K562 (cell line): ENCODE data around the gene ADIPOR2. TPM values are rescaled to one million over a fixed set of nuclear protein-coding genes. Genes with fewer than 3 reads are reported as not detected.

ENCODE experiments used
- ATAC-seq: fragments of 200-7000 bp; cut with Tn5 transposase; 3 replicates; pipeline ENCODE4 v1.9.1; 2020; ENCODE audit warnings: moderate library complexity
- BruUV-seq: library from RNA; stranded (reverse); fragments of 400-500 nt; replicated peaks from 2 replicates; lab custom pipeline; 2021; lab: Mats Ljungman, UMichigan
- CTCF ChIA-PET: fragments of 300-600 bp; formaldehyde crosslinking; extraction: SDS; loops from one replicate; lab custom pipeline; 2021; ENCODE audit warnings: low intra/inter-chr PET ratio; lab: Yijun Ruan, JAX
- POLR2A ChIA-PET: fragments of 300-600, 350-650 bp; sonication (Branson Sonifier 250); formaldehyde crosslinking; extraction: SDS; loops from one replicate; lab custom pipeline; 2021; ENCODE audit warnings: antibody characterized with exemption, inconsistent platforms; lab: Yijun Ruan, JAX
- DNase-seq, 4 experiments: peaks; one replicate each; pipeline versions ENCODE4 v3.0.0 to v3.0.0-alpha.2; 2011 to 2018; ENCODE audit warnings: low spot score in 3 of 4, mixed read lengths in 3 of 4; ENCODE audit errors: extremely low read depth in 1 of 4
- FAIRE-seq: peaks from 2 replicates; lab custom pipeline; 2011; peaks lifted over from hg19 to GRCh38; lab: Jason Lieb, UNC
- H2AFZ ChIP-seq: 2 replicates; pipeline ENCODE4 v1.6.0; 2011; ENCODE audit warnings: low read depth, low read length, control low read depth, inconsistent platforms
- H3K27ac ChIP-seq: fragments of 200-600 bp; 3 replicates; pipeline ENCODE4 v1.8.0; 2011; ENCODE audit warnings: low read depth, mild to moderate bottlenecking, control low read depth, inconsistent platforms, low read length, moderate library complexity, mixed read lengths; ENCODE audit errors: extremely low read depth
- H3K27me3 ChIP-seq, 2 experiments: fragments of 300-600 bp in 1 of 2; 2 replicates in 1 of 2; 3 replicates in 1 of 2; pipeline versions ENCODE4 v1.6.0 to v1.8.0; 2011; ENCODE audit warnings: inconsistent platforms in 2 of 2, low read length in 2 of 2, mild to moderate bottlenecking in 1 of 2, mixed read lengths in 1 of 2, moderate library complexity in 1 of 2; ENCODE audit not compliant: control insufficient read depth in 2 of 2, insufficient read depth in 2 of 2
- H3K36me3 ChIP-seq: fragments of 300-600 bp; 3 replicates; pipeline ENCODE4 v1.8.0; 2011; ENCODE audit warnings: mild to moderate bottlenecking, low read length, inconsistent platforms; ENCODE audit not compliant: control insufficient read depth, insufficient read depth
- H3K4me1 ChIP-seq, 2 experiments: fragments of 200-600 bp in 1 of 2; replicated peaks in 1 of 2; 2 replicates in 1 of 2; 3 replicates in 1 of 2; pipeline versions ENCODE4 v1.5.1 to v1.8.0; 2011; ENCODE audit warnings: inconsistent platforms in 2 of 2, low read length in 2 of 2, mild to moderate bottlenecking in 1 of 2, mixed read lengths in 1 of 2, moderate library complexity in 1 of 2; ENCODE audit not compliant: control insufficient read depth in 2 of 2, insufficient read depth in 2 of 2
- H3K4me2 ChIP-seq: 2 replicates; pipeline ENCODE4 v1.6.1; 2011; ENCODE audit warnings: low read length, control low read depth, inconsistent platforms, mixed read lengths; ENCODE audit not compliant: insufficient read depth
- H3K4me3 ChIP-seq: fragments of 200-600 bp; sonication (generic), shearing (Covaris generic); 2 replicates; pipeline ENCODE4 v1.5.1; 2016; ENCODE audit warnings: control low read depth, inconsistent platforms
- H3K79me2 ChIP-seq: fragments of 200-600 bp; 3 replicates; pipeline ENCODE4 v1.8.0; 2011; ENCODE audit warnings: low read length, inconsistent platforms; ENCODE audit not compliant: control insufficient read depth, insufficient read depth
- H3K9ac ChIP-seq, 2 experiments: 2 replicates each; pipeline versions ENCODE4 v1.6.0 to v1.6.1; 2011; ENCODE audit warnings: low read depth in 2 of 2, low read length in 2 of 2, control low read depth in 1 of 2, inconsistent platforms in 1 of 2, mild to moderate bottlenecking in 1 of 2, mixed read lengths in 1 of 2; ENCODE audit not compliant: insufficient read depth in 1 of 2
- H3K9me1 ChIP-seq: one replicate; pipeline ENCODE4 v1.6.0; 2011; ENCODE audit warnings: inconsistent platforms, mild to moderate bottlenecking, low read length, moderate library complexity; ENCODE audit not compliant: control insufficient read depth, insufficient read depth
- H3K9me3 ChIP-seq: replicated peaks from 2 replicates; pipeline ENCODE4 v1.5.1; 2011; ENCODE audit warnings: low read depth, low read length, inconsistent platforms; ENCODE audit not compliant: control insufficient read depth, insufficient read depth
- H4K20me1 ChIP-seq: replicated peaks from 2 replicates; pipeline ENCODE4 v1.6.1; 2011; ENCODE audit warnings: low read length, inconsistent platforms, mixed read lengths; ENCODE audit not compliant: control insufficient read depth, insufficient read depth
- MAX ChIP-seq: sonication (generic); formaldehyde crosslinking; IDR thresholded peaks from 2 replicates; pipeline ENCODE4 v1.9.0; 2022; ENCODE audit warnings: mild to moderate bottlenecking, missing genetic modification reagents
- NR2C2 ChIP-seq, 2 experiments: fragments of 200-800 bp in 1 of 2; sonication (Bioruptor generic) in 1 of 2; sonication (generic) in 1 of 2; formaldehyde crosslinking in 1 of 2; IDR thresholded peaks; 2 replicates each; pipeline versions ENCODE4 v1.6.1 to v1.8.0; 2016 to 2022; ENCODE audit warnings: mild to moderate bottlenecking in 1 of 2, missing compliant biosample characterization in 1 of 2, missing genetic modification characterization in 1 of 2, missing genetic modification reagents in 1 of 2
- TAF15 ChIP-seq: fragments of 200-400 bp; formaldehyde crosslinking; IDR thresholded peaks from 2 replicates; pipeline ENCODE4 v1.6.1; 2017; ENCODE audit warnings: mild to moderate bottlenecking, low read depth, low read length, moderate library complexity
- ZNF57 ChIP-seq: fragments of 450-650 bp; formaldehyde crosslinking; IDR thresholded peaks from 2 replicates; pipeline ENCODE4 v1.4.0; 2020; ENCODE audit warnings: mild to moderate bottlenecking, moderate library complexity
- ZNF639 ChIP-seq, 2 experiments: fragments of 200-800 bp in 1 of 2; sonication (Bioruptor generic) in 1 of 2; sonication (generic) in 1 of 2; formaldehyde crosslinking in 1 of 2; IDR thresholded peaks in 1 of 2; conservative IDR thresholded peaks in 1 of 2; 2 replicates each; pipeline versions ENCODE4 v1.5.0 to v1.6.1; 2016 to 2020; ENCODE audit warnings: missing compliant biosample characterization in 1 of 2, missing genetic modification characterization in 1 of 2, missing genetic modification reagents in 1 of 2
- ZNF778 ChIP-seq: fragments of 450-650 bp; formaldehyde crosslinking; IDR thresholded peaks from 2 replicates; pipeline ENCODE4 v1.4.0; 2020; ENCODE audit warnings: mild to moderate bottlenecking, moderate library complexity
- WGBS: fragments of 100-300 bp; shearing (Covaris generic); methylation state at CpG from one replicate; pipeline ENCODE4 v1.1.6; 2016; ENCODE audit warnings: low coverage, mixed read lengths; ENCODE audit not compliant: insufficient coverage; ENCODE audit errors: missing lambda C conversion rate; 5-methylcytosine and 5-hydroxymethylcytosine counted together
- in situ Hi-C: fragments of 300-500 bp; cut with MboI; formaldehyde crosslinking; loops from 4 replicates; pipeline ENCODE4 v1.15.0; 2018; ENCODE audit warnings: inconsistent platforms, mixed read lengths
- intact Hi-C: fragments of 100-400 bp; cut with micrococcal nuclease; formaldehyde crosslinking; loops from 2 replicates; pipeline ENCODE4 v1.14.2; 2022
- polyA plus RNA-seq, 8 experiments: library from polyadenylated mRNA; depleted of rRNA in 4 of 8; stranded (reverse) in 5 of 8; unstranded in 3 of 8; fragments of >200 nt; fragmentation: Nextera tagmentation in 2 of 8; fragmentation: Illumina TruSeq in 1 of 8; extraction: Ambion mirVana in 2 of 8; extraction: Trizol in 1 of 8; gene quantifications; 2 replicates each; pipeline versions ENCODE4 v1.2.1 to v1.2.3, GENCODE V29; 2011 to 2014; ENCODE audit warnings: inconsistent platforms in 1 of 8, missing spikeins in 1 of 8
- total RNA-seq, 7 experiments: library from RNA; depleted of rRNA in 6 of 7; stranded (reverse); fragments of >200 nt in 6 of 7; fragmentation: Illumina TruSeq in 2 of 7; extraction: Trizol in 2 of 7; gene quantifications; 2 replicates each; pipeline versions ENCODE4 v1.2.1 to v1.2.3, GENCODE V29; 2011 to 2021; ENCODE audit warnings: low replicate concordance in 1 of 7

The ADIPOR2 gene
- total and polyA plus RNA-seq, 9 of the 15 experiments (the other 6 are each of a cell fraction or from before 2014, with no cell fraction given): 10.9 to 63.5 (median 46.0) TPM

GRCh38 chr12:1809591-1810190 is 118.8 kb downstream of the ADIPOR2 start:
- in situ Hi-C loops (no loop called here), intact Hi-C loops (loop anchor here (10.0 kb wide), 1 partner anchor 105 kb away; the partner anchor contains the start of gene CACNA2D4)
- CTCF ChIA-PET: no interaction called here
- POLR2A ChIA-PET: interaction anchor here (0.6 kb wide), 1 partner anchor 211 kb away, joined by 3 read pairs; no protein-coding TSS in a partner anchor
- BruUV-seq: no TSS peak
- peak overlapping the region; percentile 51 for H2AFZ ChIP-seq
- H3K4me1 ChIP-seq: peaks cover 34 to 35% of the 10 kb centered on the region in 2 experiments
- no peaks in the 10 kb centered on the region for H3K36me3 ChIP-seq
- 0 out of 4 replicates have a peak, but pooled peaks of 1 of the 2 experiments have one; percentile 15 for TF ChIP-seq ZNF639 (CRISPR knock-in tag; conservative IDR thresholded peaks at IDR 0.05 in 1 of 2, IDR thresholded peaks at IDR 0.05 in 1 of 2)
- no peak for TF ChIP-seq NR2C2 (CRISPR knock-in tag; IDR thresholded peaks at IDR 0.05)
- TF ChIP-seq NR2C2 (tag; IDR thresholded peaks at IDR 0.05): peak; percentile 40
- TF ChIP-seq TAF15: no peak
- peak; percentile 34 for TF ChIP-seq MAX (CRISPR knock-in tag)
- no peak for TF ChIP-seq ZNF57
- no peak for TF ChIP-seq ZNF778 (CRISPR knock-in tag)
- ATAC-seq: peak; percentile 40; the same call in 2 of the 3 replicates
- H3K79me2 ChIP-seq: no peaks in the 10 kb centered on the region
- FAIRE-seq: no peak
- no peaks in the 10 kb centered on the region for H3K9me3 ChIP-seq
- no peak overlapping the region for H3K27ac ChIP-seq
- H3K9me1 ChIP-seq: no peaks in the 10 kb centered on the region
- peaks cover 0 to 14% of the 10 kb centered on the region in 2 experiments; a peak in 2 of 5 replicates for H3K27me3 ChIP-seq
- DNase-seq: peak in 3 of 4 experiments; percentile 17 to 35 (median 25)
- H3K4me2 ChIP-seq: 0 out of 2 replicates have a peak overlapping the region, but pooled peaks have one; percentile 37
- no peak overlapping the region for H3K4me3 ChIP-seq
- WGBS: 51% methylated on average over 9 of the region's 13 CpGs
- no peaks in the 10 kb centered on the region for H4K20me1 ChIP-seq
- H3K9ac ChIP-seq: peak overlapping the region in 1 of 2 experiments; percentile 61; a peak in 1 of 4 replicates
